Prostate gland (tissue), 2 donors: ENCODE measurements around the gene ARL8B.

Experiments used
- CTCF ChIP-seq, 4 experiments: fragments of 200-600 bp in 2 of 4; fragments of 450-650 bp in 2 of 4; sonication (generic) in 2 of 4; IDR thresholded peaks; 1 replicate in 3 of 4; 2 replicates in 1 of 4; pipeline ENCODE4 v1.5.1; 2016 to 2019; ENCODE audit warnings: antibody characterized with exemption in 4 of 4, mild to moderate bottlenecking in 2 of 4, moderate library complexity in 2 of 4
- POLR2A ChIP-seq: fragments of 450-650 bp; IDR thresholded peaks from one replicate; pipeline ENCODE4 v1.6.1; 2016; ENCODE audit warnings: antibody characterized with exemption, mild to moderate bottlenecking

DNA sequence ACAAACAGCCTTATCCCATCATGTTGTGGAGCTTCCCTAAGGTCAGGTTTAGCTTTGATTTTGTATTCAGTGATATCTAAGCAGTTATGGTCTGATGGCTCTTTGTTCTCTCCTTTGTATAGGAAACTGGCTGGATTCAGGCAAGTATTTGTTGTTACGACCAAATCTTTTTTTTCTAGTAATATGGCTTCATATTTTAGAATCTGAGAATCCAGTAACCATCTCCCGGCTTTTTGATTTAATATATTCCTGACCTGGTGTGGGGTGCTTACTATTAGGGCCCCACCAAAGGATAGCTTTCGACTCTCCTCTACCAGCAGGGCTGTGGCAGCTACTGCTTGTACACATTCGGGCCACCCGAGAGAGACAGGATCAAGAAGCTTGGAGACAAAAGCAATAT is 23.0 kb downstream of the ARL8B start:
- TF ChIP-seq CTCF (IDR thresholded peaks at IDR 0.05) (no peak), POLR2A (no peak)
